KG1 (cell line): Measurements from ENCODE around the gene ACTR1B.
A peak's percentile ranks its signal among the peaks of the same experiment; 100 is the strongest.
"Not testable (repeated sequence)": the region's sequence is repeated elsewhere in the genome, so short reads cannot be mapped to it uniquely, and the experiment has no call there.

ENCODE experiments used
- DNase-seq: peaks from one replicate; lab custom pipeline; 2025; lab: John Stamatoyannopoulos, UW

ACTR1B gene

DNA sequence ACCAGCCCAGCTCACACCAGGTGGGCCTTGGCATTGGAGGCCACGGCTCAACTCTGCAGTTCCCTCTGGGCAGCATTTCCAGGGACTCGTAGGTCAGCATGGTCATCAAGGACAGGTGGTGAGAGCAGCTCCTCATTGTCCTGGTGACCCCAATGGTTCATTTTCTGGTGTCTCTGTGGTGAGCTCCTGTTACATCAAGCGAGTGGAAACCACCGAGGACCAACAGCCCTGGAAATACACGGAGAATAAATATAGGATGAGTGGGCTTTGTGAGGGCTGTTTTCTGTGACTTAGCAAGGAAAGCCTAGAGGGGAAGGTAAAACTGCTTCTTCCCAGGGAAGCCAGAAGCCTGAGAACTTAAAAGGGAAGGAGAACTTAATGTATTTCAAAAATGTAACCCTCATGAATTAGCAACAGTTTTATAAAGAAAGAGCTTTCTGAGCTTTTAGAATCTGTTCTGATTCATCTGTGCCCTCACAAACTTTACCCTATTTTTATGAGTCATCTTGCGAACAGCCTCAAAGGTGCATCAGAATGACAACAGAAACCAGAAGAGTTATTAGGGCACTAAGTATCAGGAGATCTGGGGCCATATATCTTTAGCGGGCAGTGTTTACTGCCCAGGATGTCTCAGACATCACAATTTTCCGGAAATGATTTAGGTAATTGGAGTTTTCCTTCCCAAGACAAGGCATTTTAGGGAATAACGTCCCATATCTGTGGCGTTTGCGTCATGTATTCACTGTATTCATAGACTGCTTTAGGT, 24.4 kb upstream of the ACTR1B start:
- no peak for DNase-seq

DNA sequence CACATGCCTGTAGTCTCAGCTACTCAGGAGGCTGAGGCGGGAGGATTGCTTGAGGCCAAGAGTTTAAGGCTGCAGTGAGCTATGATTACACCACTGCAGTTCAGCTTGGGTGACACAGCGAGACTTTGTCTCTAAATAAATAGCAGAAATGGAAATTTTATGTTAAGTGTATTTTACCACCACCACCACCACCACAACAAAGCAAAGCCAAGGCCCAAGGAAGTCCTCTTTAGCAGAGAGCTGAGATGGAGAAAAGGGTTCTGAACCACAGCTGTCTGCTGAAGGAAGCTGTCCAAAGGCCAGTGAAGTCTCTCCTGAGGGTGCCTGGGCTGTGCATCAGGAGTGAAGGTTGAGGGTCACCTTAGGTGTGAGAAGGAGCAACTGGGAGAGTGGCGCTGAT, 23.4 kb upstream of the ACTR1B start:
- DNase-seq, result not testable (repeated sequence)

- DNase-seq, result no peak
Measured at GRCh38 chr2:97678298-97678697, 14.5 kb upstream of the ACTR1B start.

DNA sequence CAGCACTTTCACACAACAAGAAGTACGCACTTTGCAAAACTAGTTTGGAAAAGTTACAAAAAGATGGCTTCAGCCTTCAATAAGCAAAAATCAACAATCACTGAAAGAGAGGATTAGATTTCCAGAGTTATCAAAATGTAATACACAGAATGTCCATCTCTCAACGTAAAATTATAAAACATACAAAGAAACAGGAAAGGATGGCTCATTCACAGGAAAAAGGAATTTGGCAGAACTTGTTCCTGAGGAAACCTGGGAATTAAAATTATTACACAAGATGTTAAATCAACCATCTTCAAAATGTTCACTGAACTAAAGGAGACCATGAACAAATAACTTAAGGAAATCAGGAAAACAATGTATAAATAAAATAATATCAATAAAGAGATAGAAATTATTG, 13.6 kb upstream of the ACTR1B start:
- DNase-seq, result no peak

GRCh38 chr2:97676620-97677019, 12.8 kb upstream of the ACTR1B start:
- DNase-seq, result no peak

GRCh38 chr2:97675430-97676113, 11.7 kb upstream of the ACTR1B start:
- DNase-seq, result no peak

DNA sequence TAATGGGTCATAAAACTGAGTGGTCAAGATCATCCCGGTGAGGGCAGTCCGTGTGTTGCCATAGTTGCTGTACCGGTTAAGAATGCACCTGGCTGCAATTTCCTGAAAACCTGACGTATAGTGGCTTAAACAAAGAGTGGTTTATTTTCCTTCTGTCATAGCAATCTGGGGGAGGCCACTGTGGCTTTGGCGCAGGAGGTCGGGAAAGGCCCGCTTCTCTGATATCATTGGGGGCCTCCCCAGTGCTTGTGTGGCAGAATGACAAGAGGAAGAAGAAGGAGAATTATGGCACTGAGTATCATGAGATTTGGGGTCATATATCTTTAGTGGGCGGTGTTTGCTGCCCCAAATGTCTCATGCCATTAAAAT, 10.1 kb upstream of the ACTR1B start:
- DNase-seq, result no peak

DNA sequence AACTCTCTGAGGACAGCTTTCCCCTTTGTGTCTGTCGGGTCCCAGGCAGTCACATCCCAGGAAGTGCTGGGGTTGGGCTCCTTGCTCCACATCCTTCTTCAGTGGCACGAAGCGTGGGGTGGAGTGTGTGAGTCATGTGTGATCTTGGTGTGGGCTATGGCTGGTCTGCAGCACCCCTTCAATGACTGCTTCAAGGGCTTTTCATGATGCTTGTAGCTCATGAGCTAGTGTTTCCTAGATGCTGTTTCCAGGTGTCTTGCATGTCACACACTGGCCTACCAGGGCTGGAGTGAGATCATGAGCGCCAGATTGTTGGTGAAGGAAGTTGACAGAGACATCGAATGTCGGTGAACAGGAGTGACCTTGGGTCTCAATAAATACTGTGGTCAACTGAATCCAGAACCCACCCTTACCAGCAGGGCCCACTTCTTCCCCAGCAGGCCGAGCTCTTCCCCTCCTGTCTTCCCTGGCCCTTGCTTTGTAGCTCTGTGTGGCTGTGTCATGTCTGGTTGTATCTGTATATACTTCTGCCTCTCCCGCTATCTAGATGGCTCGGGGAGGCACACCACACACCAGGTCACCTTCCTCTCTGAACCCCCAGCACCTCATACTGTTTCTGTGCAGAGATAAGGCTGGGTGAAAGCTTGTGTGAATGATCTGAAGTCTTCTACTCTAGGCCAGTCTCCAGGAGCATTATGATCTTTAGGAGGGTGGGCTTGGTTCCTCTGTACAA, 9.5 kb upstream of the ACTR1B start:
- no peak for DNase-seq

DNA sequence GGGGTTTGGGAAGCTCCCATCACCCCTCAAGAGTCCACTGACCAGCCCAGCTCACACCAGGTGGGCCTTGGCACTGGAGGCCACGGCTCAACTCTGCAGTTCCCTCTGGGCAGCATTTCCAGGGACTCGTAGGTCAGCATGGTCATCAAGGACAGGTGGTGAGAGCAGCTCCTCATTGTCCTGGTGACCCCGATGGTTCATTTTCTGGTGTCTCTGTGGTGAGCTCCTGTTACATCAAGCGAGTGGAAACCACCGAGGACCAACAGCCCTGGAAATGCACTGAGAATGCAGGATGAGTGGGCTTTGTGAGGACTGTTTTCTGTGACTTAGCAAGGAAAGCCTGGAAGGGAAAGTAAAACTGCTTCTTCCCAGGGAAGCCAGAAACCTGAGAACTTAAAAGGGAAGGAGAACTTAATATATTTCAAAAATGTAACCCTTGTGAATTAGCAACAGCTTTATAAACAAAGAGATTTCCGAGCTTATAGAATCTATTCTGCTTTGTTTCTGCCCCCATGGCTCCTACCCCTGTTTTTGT, 8.8 kb upstream of the ACTR1B start:
- not testable (repeated sequence) for DNase-seq

DNA sequence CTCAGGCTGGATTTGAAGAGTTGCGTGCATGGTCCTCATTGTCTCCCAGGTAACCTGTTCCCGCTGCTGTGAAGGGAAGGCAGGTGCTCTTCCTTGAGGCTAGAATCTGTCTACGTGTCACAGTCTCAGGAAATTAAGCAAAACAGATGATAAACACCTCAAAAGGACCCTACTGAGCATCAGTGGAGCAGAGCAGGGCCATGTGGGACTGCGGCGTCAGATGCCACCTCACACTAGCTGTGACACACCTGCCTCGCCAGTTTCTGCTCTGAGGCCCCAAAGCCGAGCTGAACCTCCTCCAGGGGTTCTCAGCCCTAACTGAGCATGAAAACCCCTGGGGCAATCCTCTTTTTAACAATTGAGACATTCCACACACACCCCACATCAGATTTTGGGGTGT, 7.7 kb upstream of the ACTR1B start:
- DNase-seq, result no peak

- no peak for DNase-seq
Measured at GRCh38 chr2:97670471-97670870, 6.6 kb upstream of the ACTR1B start.

GRCh38 chr2:97669448-97669847, 5.6 kb upstream of the ACTR1B start, which contains the start of gene C2orf92:
Gene C2orf92 (plus strand): TSS chr2:97669713. CDS start chr2:97669789, 76 bp downstream.
- no peak for DNase-seq

- no peak for DNase-seq
Measured at GRCh38 chr2:97664636-97664970, 759 bp upstream of the ACTR1B start.

DNA sequence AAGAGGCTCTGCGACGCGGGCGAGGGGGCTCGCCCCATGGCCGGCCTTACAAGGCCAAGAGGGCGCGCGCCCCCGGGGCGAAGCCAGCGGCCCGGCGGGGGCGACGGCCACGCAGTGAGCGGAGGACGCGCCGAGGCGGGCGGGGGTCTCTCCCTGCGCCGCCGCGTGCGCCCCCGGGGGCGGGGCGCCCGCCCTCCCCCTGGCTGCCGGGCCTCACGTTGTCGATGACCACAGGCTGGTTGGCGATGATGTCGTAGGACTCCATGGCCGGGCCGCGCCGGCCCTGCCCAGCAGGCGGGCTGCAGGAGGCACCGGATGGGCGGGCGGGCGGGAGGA, 250 bp downstream of the ACTR1B start:
- DNase-seq, result no peak

DNA sequence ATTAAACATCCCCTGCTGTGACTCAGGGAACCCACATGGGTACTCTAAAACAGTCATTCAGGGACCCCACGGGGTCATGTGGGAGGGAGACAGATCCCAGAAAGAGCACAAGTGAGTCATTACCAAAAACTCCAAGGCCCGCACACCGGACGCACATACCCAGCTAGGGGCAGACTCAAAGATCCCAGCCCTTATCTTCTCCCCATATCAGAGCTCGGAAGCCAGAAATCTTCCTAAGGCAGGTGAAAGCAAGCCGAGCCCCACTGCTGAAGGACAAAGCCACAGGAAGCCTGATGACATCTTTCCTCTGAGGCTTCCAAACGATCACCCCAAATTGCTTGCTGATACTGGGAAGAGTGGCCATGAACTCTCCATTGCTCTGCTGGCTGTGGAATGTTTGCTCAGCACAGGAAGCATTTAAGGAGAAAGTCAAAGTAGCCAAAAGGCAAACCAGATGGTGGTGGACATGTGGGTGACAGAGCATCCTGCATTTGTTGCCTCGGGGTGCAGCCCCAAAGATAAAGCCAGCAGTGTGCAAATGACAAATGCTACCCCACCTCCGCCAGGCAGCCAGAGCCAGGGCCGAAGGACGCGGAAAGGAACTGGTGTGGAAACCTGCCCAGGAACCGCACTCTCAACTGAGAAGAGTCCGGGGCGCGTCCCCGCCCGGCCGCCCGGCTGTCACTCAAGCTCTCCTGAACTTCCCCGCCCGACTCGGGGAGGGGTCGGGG, 784 bp downstream of the ACTR1B start:
- peak; percentile 20 for DNase-seq

GRCh38 chr2:97662386-97662894, 1.4 kb downstream of the ACTR1B start:
- no peak for DNase-seq

- no peak for DNase-seq
Measured at GRCh38 chr2:97661927-97662326, 1.9 kb downstream of the ACTR1B start.

DNA sequence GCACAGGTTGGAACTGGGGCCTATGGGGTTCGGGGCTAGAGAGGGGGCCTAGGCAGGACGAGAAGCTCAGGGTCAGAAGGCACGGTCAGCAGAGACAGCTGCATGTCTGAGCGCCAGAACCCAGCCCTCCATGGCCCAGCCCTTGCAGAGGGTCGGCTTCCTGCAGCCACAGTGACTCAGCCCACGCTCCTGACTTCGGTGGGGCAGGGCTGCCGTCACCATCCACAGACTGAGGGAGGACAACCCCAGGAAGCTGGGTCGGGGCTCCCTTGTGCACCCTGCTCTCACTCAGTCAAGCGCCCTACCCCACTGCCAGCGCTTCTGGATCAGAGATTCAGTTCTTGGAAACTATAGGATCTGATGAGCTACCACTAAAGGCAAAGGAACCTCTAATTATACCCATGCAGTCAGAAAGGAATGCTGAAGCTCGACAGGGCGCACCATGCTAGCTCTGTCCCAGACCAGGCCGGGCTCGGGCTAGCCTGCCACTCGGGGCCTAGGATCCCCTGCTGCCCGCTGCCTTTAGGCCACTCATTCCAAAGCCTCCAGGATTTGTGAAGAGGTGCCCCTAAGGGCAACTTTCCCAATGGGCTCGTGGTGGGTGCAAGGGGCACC, 3.0 kb downstream of the ACTR1B start:
- no peak for DNase-seq

- no peak for DNase-seq
Measured at GRCh38 chr2:97660044-97660774, 3.6 kb downstream of the ACTR1B start.

DNA sequence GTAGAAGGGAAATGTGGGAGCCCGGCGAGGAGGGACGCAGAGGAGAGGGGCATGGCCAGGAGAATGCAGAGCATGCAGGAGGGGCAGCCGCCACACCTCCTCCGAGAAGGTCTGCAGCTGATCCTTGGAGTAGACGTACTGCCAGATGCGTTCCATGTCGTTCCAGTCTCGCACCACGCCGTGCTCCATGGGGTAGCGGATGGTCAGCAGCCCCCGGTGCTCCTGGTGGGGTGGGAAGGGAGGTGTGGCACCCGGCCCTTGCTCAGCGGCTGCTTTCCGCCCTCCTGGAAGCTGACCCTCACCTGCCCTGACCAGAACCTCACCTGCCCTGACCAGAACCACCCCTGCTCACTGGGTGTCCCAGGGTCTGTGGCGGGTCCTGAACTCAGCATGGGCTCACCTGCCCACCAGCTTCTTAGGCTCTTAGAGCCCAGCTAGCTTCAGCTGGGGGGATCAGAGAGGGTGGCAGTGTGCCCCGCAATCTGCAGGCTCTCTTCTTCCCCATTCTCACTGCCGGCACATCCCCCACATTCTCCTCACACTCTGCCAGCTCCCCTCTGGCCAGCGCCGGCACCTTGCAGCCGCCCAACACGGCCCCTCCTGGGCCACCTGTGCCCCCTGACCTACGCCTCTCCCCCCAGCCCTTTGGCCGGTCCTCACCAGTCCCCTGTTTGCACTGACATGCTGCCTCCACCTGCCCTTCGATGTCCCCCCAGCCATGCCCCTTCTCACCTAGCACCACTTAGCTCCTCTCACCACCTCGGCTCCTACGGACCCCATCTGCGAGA, 4.4 kb downstream of the ACTR1B start:
- DNase-seq, result no peak
